Measurements from ENCODE around the gene ZXDA.

GRCh38 chrX:57900975-57901374, 9.3 kb downstream of the ZXDA start:
- TF ChIP-seq CTCF (IDR thresholded peaks at IDR 0.05) = no peak
- no peak for TF ChIP-seq POLR2A (IDR thresholded peaks at IDR 0.05)

All from uterus (tissue), 2 donors.